CD4-positive, alpha-beta T cell treated with Interleukin-15 for 4 hours (primary cell): ENCODE results near the gene AZIN2.
A peak's percentile ranks its signal among the peaks of the same experiment; 100 is the strongest.
"Not testable (repeated sequence)": the region's sequence is repeated elsewhere in the genome, so short reads cannot be mapped to it uniquely, and the experiment has no call there.

Experiments
- DNase-seq: peaks from one replicate; pipeline ENCODE4 v3.0.0-alpha.2; 2020; ENCODE audit warnings: low spot score

The AZIN2 gene

DNA sequence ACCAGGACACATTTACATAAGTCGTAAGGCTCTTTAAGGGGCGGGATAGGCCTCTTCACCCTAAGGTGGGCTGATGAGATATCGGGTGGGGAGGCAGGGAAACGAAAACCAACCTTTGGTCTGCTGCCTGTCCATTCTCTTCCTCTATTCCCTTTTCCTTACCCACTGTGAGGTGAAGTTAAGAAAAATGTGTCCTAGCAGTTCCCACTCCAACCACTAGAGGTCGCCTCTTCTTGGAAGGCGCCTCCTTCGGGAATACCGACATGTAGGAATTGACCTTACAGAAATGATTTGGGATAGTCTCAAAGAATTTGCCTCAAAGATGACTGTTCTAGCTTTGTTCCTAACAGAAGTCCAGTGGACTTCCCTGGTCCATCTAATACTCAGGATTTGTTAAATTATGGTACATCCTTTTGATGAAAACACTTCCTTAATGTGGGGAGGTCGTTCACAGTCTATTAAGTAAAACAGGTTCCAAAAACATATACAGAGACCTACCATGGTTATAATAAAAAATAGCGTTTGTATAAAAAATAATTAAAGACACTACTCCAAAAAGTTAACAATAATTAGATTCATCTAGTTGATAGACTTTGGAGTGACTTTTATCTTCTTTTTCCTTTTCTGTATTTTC is 14.1 kb downstream of the AZIN2 start:
- peak; percentile 29 for DNase-seq

GRCh38 chr1:33096363-33097005 is 15.5 kb downstream of the AZIN2 start:
- no peak for DNase-seq

DNA sequence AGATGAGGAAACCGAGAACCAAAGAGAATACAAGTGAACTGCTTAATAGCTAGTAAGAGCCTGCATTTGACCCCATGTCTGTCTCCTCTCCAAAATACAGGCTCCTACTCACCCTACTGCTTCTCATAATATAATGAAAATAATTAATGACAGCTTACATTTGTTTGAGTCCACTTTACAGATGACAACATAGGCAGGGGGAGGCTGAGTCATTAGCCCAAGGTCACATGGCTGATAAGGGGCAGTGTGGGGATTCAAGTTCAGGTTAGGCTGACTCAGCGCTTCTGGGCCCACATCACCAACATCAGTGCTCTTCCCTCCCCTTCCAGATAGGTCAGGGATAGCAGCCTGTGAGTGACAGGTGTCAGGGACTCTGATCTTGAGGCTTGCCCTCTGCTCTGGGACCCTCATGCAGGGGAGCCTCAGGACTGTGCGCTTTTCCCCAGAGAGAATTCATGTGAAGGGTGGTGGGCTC is 16.2 kb downstream of the AZIN2 start:
- DNase-seq = peak; percentile 16

DNA sequence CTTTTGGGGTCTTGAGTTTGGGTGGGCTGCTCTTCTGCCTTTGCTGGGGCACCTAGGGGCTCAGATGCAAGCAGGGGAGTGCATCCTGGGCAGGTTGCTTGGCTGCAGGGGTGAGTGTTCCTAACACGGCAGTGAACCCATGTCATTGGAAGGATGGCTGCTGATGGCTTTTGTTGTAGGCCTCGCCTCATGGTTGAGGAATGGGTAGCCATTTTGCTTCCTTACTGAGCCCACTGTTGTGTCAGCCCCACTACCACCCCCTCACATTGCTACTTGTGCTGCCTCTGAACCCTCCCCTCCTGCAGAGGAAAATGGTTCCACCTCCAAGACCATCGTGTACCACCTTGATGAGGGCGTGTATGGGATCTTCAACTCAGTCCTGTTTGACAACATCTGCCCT is 16.8 kb downstream of the AZIN2 start:
- DNase-seq = no peak

- no peak for DNase-seq
Measured at GRCh38 chr1:33098371-33098770, 17.4 kb downstream of the AZIN2 start.

- DNase-seq = peak; percentile 67
Measured at GRCh38 chr1:33099290-33100118, 18.6 kb downstream of the AZIN2 start.

- DNase-seq = not testable (repeated sequence)
Measured at GRCh38 chr1:33100119-33100415, 19.1 kb downstream of the AZIN2 start.

- DNase-seq = no peak
Measured at GRCh38 chr1:33110477-33110876, 29.5 kb downstream of the AZIN2 start.

DNA sequence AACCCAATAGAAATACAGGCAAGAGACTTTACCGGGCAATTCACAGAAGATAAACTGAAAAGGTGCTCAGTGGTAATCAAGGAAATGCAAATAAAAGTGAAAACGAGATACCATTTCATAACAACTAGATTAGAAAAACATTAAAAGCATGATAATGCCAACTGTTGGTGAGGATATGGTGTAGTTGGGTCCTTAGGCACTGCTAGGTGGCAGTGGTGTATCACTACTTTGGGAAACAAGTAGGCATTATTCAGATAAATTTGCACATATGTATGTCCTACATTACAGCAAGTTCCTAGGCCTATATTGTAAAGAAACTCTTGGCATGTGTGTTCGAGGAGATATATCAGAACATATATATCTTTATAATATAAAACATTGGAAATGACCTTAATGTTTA is 31.0 kb downstream of the AZIN2 start:
- no peak for DNase-seq

GRCh38 chr1:33117440-33118085 is 36.6 kb downstream of the AZIN2 start:
- DNase-seq = no peak

GRCh38 chr1:33118274-33118673 is 37.3 kb downstream of the AZIN2 start:
- no peak for DNase-seq

DNA sequence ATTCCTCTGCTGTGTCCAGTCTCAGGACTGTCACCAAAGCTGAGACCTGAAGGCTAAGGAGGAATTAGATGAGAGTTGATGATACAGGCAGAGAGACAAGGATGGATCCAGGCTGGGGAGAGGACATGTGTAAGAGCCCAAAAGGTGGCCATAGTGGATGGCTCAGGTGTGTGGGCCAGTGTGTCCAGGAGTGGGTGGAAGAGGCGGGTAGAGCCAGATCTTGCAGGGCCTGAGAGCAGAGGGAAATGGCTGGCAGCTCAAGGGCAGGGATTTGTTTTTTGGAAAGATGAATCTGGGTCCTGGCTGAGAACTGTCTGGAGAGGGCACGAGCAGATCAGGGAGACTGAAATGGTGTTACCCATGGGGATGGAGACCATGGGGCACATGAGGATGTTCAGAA is 38.1 kb downstream of the AZIN2 start:
- no peak for DNase-seq

DNA sequence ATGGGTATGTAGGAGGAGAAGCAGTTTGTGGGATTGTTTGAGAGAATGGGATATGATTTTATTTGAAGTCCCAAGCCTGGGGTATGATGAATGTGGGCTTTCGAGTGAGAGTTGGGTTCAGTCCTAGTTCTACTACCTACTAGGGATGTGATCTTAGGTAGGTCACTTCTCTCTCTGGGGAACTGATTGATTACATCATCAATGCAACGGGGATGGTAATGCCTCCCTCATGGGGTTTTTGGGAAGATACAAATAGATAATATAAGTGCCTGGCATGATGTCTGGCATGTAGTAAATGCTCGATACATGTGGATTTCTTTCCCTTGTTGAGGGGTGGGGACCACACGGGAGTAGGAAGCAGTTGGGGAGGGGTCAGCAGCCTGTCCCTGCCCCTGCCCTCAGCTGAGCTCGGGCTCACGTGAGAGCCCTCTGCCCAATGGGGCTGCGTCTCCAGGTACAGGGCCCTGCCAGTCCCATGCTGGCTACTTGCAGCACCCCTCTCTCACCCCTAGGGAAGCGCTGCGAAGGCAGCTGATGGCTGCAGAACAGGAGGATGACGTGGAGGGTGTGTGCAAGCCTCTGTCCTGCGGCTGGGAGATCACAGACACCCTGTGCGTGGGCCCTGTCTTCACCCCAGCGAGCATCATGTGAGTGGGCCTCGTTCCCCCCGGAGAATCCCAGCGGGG is 38.7 kb downstream of the AZIN2 start:
- no peak for DNase-seq

- DNase-seq = no peak
Measured at GRCh38 chr1:33120436-33121231, 39.7 kb downstream of the AZIN2 start.

GRCh38 chr1:33121728-33122127 is 40.8 kb downstream of the AZIN2 start:
- DNase-seq = no peak

- no peak for DNase-seq
Measured at GRCh38 chr1:33122483-33123178, 41.7 kb downstream of the AZIN2 start.

- DNase-seq = no peak
Measured at GRCh38 chr1:33123266-33123665, 42.3 kb downstream of the AZIN2 start.

DNA sequence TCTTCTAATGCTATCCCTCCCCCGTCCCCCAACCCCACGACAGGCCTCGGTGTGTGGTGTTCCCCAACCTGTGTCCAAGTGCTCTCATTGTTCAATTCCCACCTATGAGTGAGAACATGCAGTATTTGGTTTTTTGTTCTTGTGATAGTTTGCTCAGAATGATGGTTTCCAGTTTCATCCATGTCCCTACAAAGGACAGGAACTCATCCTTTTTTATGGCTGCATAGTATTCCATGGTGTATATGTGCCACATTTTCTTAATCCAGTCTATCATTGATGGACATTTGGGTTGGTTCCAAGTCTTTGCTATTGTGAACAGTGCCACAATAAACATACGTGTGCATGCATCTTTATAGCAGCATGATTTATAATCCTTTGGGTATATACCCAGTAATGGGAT is 43.7 kb downstream of the AZIN2 start:
- not testable (repeated sequence) for DNase-seq

DNA sequence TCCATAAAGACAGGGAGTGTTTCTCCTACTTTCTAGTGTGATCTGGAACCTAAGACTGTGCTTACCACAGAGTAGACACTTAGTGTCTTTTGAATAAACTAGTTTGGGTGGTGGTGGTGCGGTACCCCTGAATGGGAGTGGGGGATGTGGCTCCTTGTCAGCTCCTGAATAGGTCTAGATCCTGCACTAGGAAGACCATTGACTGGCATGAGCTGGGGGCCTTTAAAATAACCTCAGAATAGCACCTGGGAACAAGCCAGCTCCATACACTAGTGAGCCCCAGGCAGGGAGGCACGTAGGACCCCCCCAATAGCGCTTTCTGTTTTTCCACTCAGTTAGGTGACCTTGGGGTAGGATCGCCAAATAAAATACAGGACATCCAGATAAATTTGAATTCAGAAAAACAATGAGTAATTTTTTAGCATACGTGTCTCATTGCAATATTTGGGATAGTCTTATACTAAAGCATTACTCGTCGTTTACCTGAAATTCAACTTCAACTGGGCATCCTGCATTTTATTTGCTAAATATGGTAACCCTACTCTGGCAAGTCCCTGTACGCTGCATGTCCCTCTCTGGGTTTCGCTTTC is 45.6 kb downstream of the AZIN2 start:
- no peak for DNase-seq
